H1 (cell line): ENCODE measurements around the gene DPYSL3. TPM values are rescaled to one million over a fixed set of nuclear protein-coding genes. Genes with fewer than 3 reads are reported as not detected.

Source experiments
- CTCF ChIA-PET: fragments of 300-600 bp; sonication (Branson Sonifier 250); formaldehyde crosslinking; loops from one replicate; lab custom pipeline; 2021; ENCODE audit not compliant: partially characterized antibody; lab: Charles Lee
- POLR2A ChIA-PET: fragments of 300-600 bp; sonication (Branson Sonifier 250); formaldehyde crosslinking; loops from one replicate; lab custom pipeline; 2021; ENCODE audit warnings: inconsistent platforms; ENCODE audit not compliant: partially characterized antibody; lab: Charles Lee
- DNase-seq, 2 experiments: peaks; one replicate each; pipeline versions ENCODE4 v3.0.0 to v3.0.0-alpha.2; 2010 to 2022; ENCODE audit warnings: low spot score in 2 of 2, low read depth in 1 of 2, mixed read lengths in 1 of 2
- FAIRE-seq: peaks from 2 replicates; lab custom pipeline; 2011; peaks lifted over from hg19 to GRCh38; lab: Jason Lieb, UNC
- H2AFZ ChIP-seq: 2 replicates; pipeline ENCODE4 v1.8.1; 2012; ENCODE audit warnings: low read length, inconsistent platforms
- H2AK5ac ChIP-seq: 2 replicates; pipeline ENCODE4 v1.6.1; 2013; ENCODE audit warnings: low read depth, low read length
- H2BK120ac ChIP-seq: replicated peaks from 2 replicates; pipeline ENCODE3; 2013; ENCODE audit warnings: low read depth, low read length, inconsistent platforms
- H2BK12ac ChIP-seq: 2 replicates; pipeline ENCODE4 v1.6.1; 2013; ENCODE audit warnings: low read depth, low read length
- H2BK15ac ChIP-seq: 2 replicates; pipeline ENCODE4 v1.6.1; 2013; ENCODE audit warnings: low read length
- H2BK20ac ChIP-seq: 2 replicates; pipeline ENCODE4 v1.6.1; 2013; ENCODE audit warnings: low read length
- H2BK5ac ChIP-seq: 2 replicates; pipeline ENCODE4 v1.6.1; 2013; ENCODE audit warnings: low read depth, low read length
- H3K14ac ChIP-seq: 2 replicates; pipeline ENCODE4 v1.6.1; 2013; ENCODE audit warnings: inconsistent platforms; ENCODE audit not compliant: insufficient read length
- H3K18ac ChIP-seq: 2 replicates; pipeline ENCODE4 v1.6.1; 2013; ENCODE audit warnings: low read length; ENCODE audit errors: extremely low read depth
- H3K23ac ChIP-seq: 2 replicates; pipeline ENCODE4 v1.6.1; 2013; ENCODE audit warnings: inconsistent platforms; ENCODE audit not compliant: insufficient read length
- H3K23me2 ChIP-seq: 2 replicates; pipeline ENCODE4 v1.6.1; 2013; ENCODE audit warnings: low read depth, low read length
- H3K27ac ChIP-seq: 2 replicates; pipeline ENCODE4 v1.6.1; 2011; ENCODE audit warnings: low read depth, low read length, inconsistent platforms
- H3K27me3 ChIP-seq, 4 experiments: replicated peaks in 1 of 4; 1 replicate in 1 of 4; 2 replicates in 3 of 4; pipeline versions ENCODE4 v1.6.1 to v1.8.1; 2011 to 2013; ENCODE audit warnings: low read length in 3 of 4, mild to moderate bottlenecking in 3 of 4, inconsistent platforms in 2 of 4, mixed read lengths in 2 of 4, moderate library complexity in 1 of 4; ENCODE audit not compliant: control insufficient read depth in 3 of 4, insufficient read depth in 3 of 4; ENCODE audit errors: extremely low read depth in 1 of 4
- H3K36me3 ChIP-seq, 4 experiments: 2 replicates each; pipeline versions ENCODE4 v1.6.1 to v1.8.1; 2011 to 2013; ENCODE audit warnings: mild to moderate bottlenecking in 4 of 4, low read length in 3 of 4, moderate library complexity in 2 of 4, control low read depth in 1 of 4, inconsistent platforms in 1 of 4; ENCODE audit not compliant: insufficient read depth in 4 of 4, control insufficient read depth in 2 of 4
- H3K4ac ChIP-seq: replicated peaks from 2 replicates; pipeline ENCODE3; 2013; ENCODE audit warnings: low read length, low read depth, mixed read lengths, inconsistent platforms; ENCODE audit not compliant: insufficient read length
- H3K4me1 ChIP-seq, 4 experiments: replicated peaks in 1 of 4; 1 replicate in 1 of 4; 2 replicates in 3 of 4; pipeline versions ENCODE4 v1.6.1 to v1.8.1; 2011 to 2013; ENCODE audit warnings: low read length in 3 of 4, inconsistent platforms in 2 of 4, mixed read lengths in 1 of 4; ENCODE audit not compliant: insufficient read depth in 4 of 4, control insufficient read depth in 3 of 4
- H3K4me2 ChIP-seq, 2 experiments: 2 replicates each; pipeline versions ENCODE4 v1.6.1 to v1.8.1; 2011 to 2013; ENCODE audit warnings: low read depth in 2 of 2, low read length in 2 of 2, control low read depth in 1 of 2, inconsistent platforms in 1 of 2, mild to moderate bottlenecking in 1 of 2; ENCODE audit not compliant: insufficient read depth in 1 of 2
- H3K4me3 ChIP-seq, 4 experiments: fragments of 200-600, 300-600 bp in 1 of 4; sonication (generic), shearing (Covaris generic), sonication (Bioruptor Twin) in 1 of 4; 2 replicates each; pipeline versions ENCODE4 v1.5.1 to v1.8.1; 2011 to 2016; ENCODE audit warnings: low read length in 4 of 4, low read depth in 3 of 4, control low read depth in 2 of 4, inconsistent platforms in 2 of 4, mild to moderate bottlenecking in 2 of 4, mixed read lengths in 1 of 4, moderate library complexity in 1 of 4; ENCODE audit not compliant: insufficient read depth in 2 of 4; ENCODE audit errors: extremely low read depth in 1 of 4
- H3K56ac ChIP-seq: replicated peaks from 2 replicates; pipeline ENCODE3; 2013; ENCODE audit warnings: low read depth, mild to moderate bottlenecking, mixed read lengths, low read length, inconsistent platforms; ENCODE audit not compliant: insufficient read length
- H3K79me1 ChIP-seq: 2 replicates; pipeline ENCODE4 v1.6.1; 2013; ENCODE audit warnings: low read depth, low read length, control low read depth
- H3K79me2 ChIP-seq, 2 experiments: 2 replicates each; pipeline versions ENCODE4 v1.6.1 to v1.8.1; 2012 to 2013; ENCODE audit warnings: low read length in 2 of 2, mild to moderate bottlenecking in 2 of 2, inconsistent platforms in 1 of 2; ENCODE audit not compliant: insufficient read depth in 2 of 2, control insufficient read depth in 1 of 2
- H3K9ac ChIP-seq, 4 experiments: replicated peaks in 1 of 4; 1 replicate in 1 of 4; 2 replicates in 3 of 4; pipeline versions ENCODE4 v1.6.1 to v1.8.1; 2011 to 2013; ENCODE audit warnings: low read depth in 3 of 4, low read length in 3 of 4, control low read depth in 2 of 4, mild to moderate bottlenecking in 2 of 4, moderate library complexity in 2 of 4, inconsistent platforms in 1 of 4; ENCODE audit errors: extremely low read depth in 1 of 4
- H3K9me3 ChIP-seq, 2 experiments: 2 replicates each; pipeline versions ENCODE4 v1.6.1 to v1.8.1; 2012 to 2013; ENCODE audit warnings: mild to moderate bottlenecking in 2 of 2, moderate library complexity in 2 of 2, control low read depth in 1 of 2, inconsistent platforms in 1 of 2, low read depth in 1 of 2, low read length in 1 of 2, mixed read lengths in 1 of 2; ENCODE audit not compliant: insufficient read depth in 2 of 2
- H4K20me1 ChIP-seq, 2 experiments: replicated peaks in 1 of 2; 2 replicates each; pipeline versions ENCODE3 to v1.8.1; 2011 to 2013; ENCODE audit warnings: inconsistent platforms in 2 of 2, low read length in 2 of 2, mild to moderate bottlenecking in 1 of 2; ENCODE audit not compliant: insufficient read depth in 2 of 2, control insufficient read depth in 1 of 2
- H4K5ac ChIP-seq: 2 replicates; pipeline ENCODE4 v1.6.1; 2013; ENCODE audit warnings: low read length, low read depth, mixed read lengths, inconsistent platforms; ENCODE audit not compliant: insufficient read length
- H4K8ac ChIP-seq: 2 replicates; pipeline ENCODE4 v1.8.0; 2013; ENCODE audit warnings: mild to moderate bottlenecking, moderate library complexity, low read length, inconsistent platforms; ENCODE audit not compliant: insufficient read depth; ENCODE audit errors: extremely low read depth
- H4K91ac ChIP-seq: replicated peaks from 2 replicates; pipeline ENCODE3; 2013; ENCODE audit warnings: low read length, mixed read lengths, inconsistent platforms; ENCODE audit not compliant: insufficient read length
- CHD2 ChIP-seq: IDR thresholded peaks from 2 replicates; pipeline ENCODE4 v1.6.1; 2012; ENCODE audit warnings: low read length, improper control_type of control experiment
- FOSL1 ChIP-seq: IDR thresholded peaks from 2 replicates; pipeline ENCODE4 v1.6.1; 2011; ENCODE audit warnings: mild to moderate bottlenecking, low read depth, low read length, moderate library complexity; ENCODE audit not compliant: insufficient read depth
- GABPA ChIP-seq: IDR thresholded peaks from 2 replicates; pipeline ENCODE4 v1.6.1; 2011; ENCODE audit warnings: mild to moderate bottlenecking, low read length, moderate library complexity, borderline replicate concordance; ENCODE audit not compliant: insufficient read depth
- MAFK ChIP-seq: IDR thresholded peaks from 2 replicates; pipeline ENCODE4 v1.6.1; 2012; ENCODE audit warnings: low read depth, mild to moderate bottlenecking, improper control_type of control experiment, low read length
- RFX5 ChIP-seq: IDR thresholded peaks from 2 replicates; pipeline ENCODE4 v1.6.1; 2011; ENCODE audit warnings: low read depth, low read length, improper control_type of control experiment, borderline replicate concordance
- SP4 ChIP-seq: IDR thresholded peaks from 2 replicates; pipeline ENCODE4 v1.6.1; 2012; ENCODE audit warnings: low read length, inconsistent platforms
- TBP ChIP-seq: IDR thresholded peaks from 2 replicates; pipeline ENCODE4 v1.6.1; 2011; ENCODE audit warnings: low read depth, low read length, improper control_type of control experiment
- WGBS, 2 experiments: shearing (Covaris generic) in 1 of 2; methylation state at CpG; one replicate each; pipeline versions ENCODE4 v1.1.6 to v1.1.7; 2013 to 2015; ENCODE audit warnings: low lambda C conversion rate in 2 of 2, mixed read lengths in 2 of 2, inconsistent platforms in 1 of 2, low coverage in 1 of 2, missing lambda C conversion rate in 1 of 2; ENCODE audit not compliant: insufficient replicate concordance in 2 of 2, insufficient coverage in 1 of 2, insufficient read length in 1 of 2; ENCODE audit errors: extremely low coverage in 1 of 2, missing lambda C conversion rate in 1 of 2; 5-methylcytosine and 5-hydroxymethylcytosine counted together
- polyA plus RNA-seq, 7 experiments: library from polyadenylated mRNA; depleted of rRNA in 3 of 7; stranded (reverse) in 5 of 7; unstranded in 2 of 7; fragments of >200 nt in 5 of 7; fragments of 200-250 nt in 2 of 7; gene quantifications; 1 replicate in 5 of 7; 2 replicates in 1 of 7; 4 replicates in 1 of 7; pipeline versions ENCODE4 v1.2.1 to v1.2.3, GENCODE V29; 2011 to 2013; ENCODE audit warnings: missing spikeins in 2 of 7, mixed read lengths in 2 of 7
- total RNA-seq: library from RNA; stranded (reverse); fragmentation: NEBNext Ultra II Directional; extraction: Animal tissue kit (Norgen Biotek cat#: 25700); gene quantifications from 2 replicates; pipeline ENCODE4 v1.2.1, GENCODE V29; 2021

Gene DPYSL3
- total and polyA plus RNA-seq, 2 of the 8 experiments (the other 6 are each of a cell fraction or from before 2014, with no cell fraction given) = 268 to 387 TPM

- Histone ChIP-seq H3K27ac (no peak overlapping the region), H3K4me3 (no peak overlapping the region), H3K14ac (no peak overlapping the region), H2AK5ac (no peak overlapping the region), H3K4me1 (no peaks in the 10 kb centered on the region; a peak in 1 of 7 replicates), H3K36me3 (peaks cover 42 to 86% (median 72%) of the 10 kb centered on the region in 4 experiments), H3K4ac (no peak overlapping the region), H2BK20ac (no peak overlapping the region), H3K79me1 (peaks cover 11% of the 10 kb centered on the region), H3K4me2 (no peak overlapping the region), H2BK12ac (no peak overlapping the region), H4K8ac (no peak overlapping the region), H3K23ac (no peak overlapping the region), H2AFZ (no peak overlapping the region), H3K27me3 (no peaks in the 10 kb centered on the region), H3K23me2 (no peaks in the 10 kb centered on the region), H3K79me2 (peaks cover 4 to 64% of the 10 kb centered on the region in 2 experiments), H4K5ac (no peak overlapping the region), H3K9ac (no peak overlapping the region), H3K9me3 (no peaks in the 10 kb centered on the region), H2BK120ac (no peak overlapping the region), H3K18ac (no peak overlapping the region), H4K20me1 (peaks cover 11 to 13% of the 10 kb centered on the region in 2 experiments), H2BK5ac (no peak overlapping the region), H2BK15ac (no peak overlapping the region), H4K91ac (no peak overlapping the region), H3K56ac (no peak overlapping the region)
- DNase-seq (no peak), FAIRE-seq (no peak)
- WGBS, 2 experiments = 98% methylated on average over 5 of the region's 5 CpGs; no CpG with 5 or more reads in 1 of the 2 experiments
- CTCF ChIA-PET = interaction anchor here (1.1 to 4.4 kb wide), 8 partner anchors 15 to 161 kb away, joined by 3 to 26 read pairs (median 4); no protein-coding TSS in a partner anchor
- POLR2A ChIA-PET = interaction anchor here (2.5 kb wide), 1 partner anchor 10 kb away, joined by 12 read pairs; no protein-coding TSS in a partner anchor
- no peak for TF ChIP-seq GABPA
- TF ChIP-seq MAFK = no peak
- no peak for TF ChIP-seq SP4
- TF ChIP-seq RFX5 = no peak
- TF ChIP-seq CHD2 = no peak
- no peak for TF ChIP-seq FOSL1
- TF ChIP-seq TBP = no peak
Measured at GRCh38 chr5:147417135-147417813, 92.6 kb downstream of the DPYSL3 start.
